NCI-H446 (cell line): Measurements from ENCODE around the gene FITM1.

Experiments
- DNase-seq, 2 experiments: peaks; one replicate each; lab custom pipeline; 2025; lab: John Stamatoyannopoulos, UW

Gene FITM1

GRCh38 chr14:24139272-24139934 is 8.9 kb downstream of the FITM1 start:
- DNase-seq: no peak

DNA sequence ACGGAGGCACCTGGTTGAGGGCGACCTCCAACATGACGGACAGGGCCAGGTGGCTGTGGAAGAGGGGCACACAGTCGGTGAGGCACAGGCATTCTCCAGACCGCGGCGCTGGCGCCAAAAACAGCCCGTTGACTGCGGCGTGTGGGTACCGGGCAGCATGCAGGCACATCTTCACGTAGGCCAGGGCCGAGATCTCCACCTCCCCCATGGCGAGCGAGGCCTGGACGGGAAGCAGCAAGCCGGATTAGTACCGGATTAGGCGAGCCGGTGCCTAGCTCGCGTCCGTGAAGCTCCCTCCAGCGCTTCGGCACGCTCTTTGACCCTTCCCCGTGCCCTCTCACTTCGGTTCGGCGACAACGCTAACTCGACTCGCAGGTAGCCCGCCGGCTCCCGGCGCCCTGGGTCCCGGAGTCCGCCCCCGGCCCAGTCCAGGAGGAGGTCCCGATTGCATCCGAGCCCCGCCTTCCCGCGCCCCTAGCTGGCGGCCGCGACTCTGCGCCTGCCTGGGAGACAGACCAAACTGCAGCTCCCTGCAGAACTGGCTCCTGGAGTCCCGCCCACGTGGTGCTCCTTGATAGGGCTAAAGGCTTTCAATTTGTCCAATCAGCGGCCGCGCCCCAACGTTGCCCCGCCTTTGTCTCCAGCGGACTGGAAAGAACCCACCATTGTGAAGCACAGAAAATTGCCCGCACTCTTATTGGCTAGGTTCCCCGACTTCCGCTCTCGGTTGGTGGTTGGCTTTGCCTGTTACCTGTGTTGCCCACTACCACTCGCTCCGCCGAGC is 10.8 kb downstream of the FITM1 start, which contains the start of gene EMC9:
EMC9 (minus strand) TSS at position 495 of the 784 bp plus-strand sequence; CDS start at position 208, 287 bp downstream.
- DNase-seq: peak; percentile 99 to 100

- no peak for DNase-seq
Observed at GRCh38 chr14:24143511-24143910, 13.1 kb downstream of the FITM1 start.

GRCh38 chr14:24144451-24144850 is 14.0 kb downstream of the FITM1 start:
- DNase-seq: no peak

DNA sequence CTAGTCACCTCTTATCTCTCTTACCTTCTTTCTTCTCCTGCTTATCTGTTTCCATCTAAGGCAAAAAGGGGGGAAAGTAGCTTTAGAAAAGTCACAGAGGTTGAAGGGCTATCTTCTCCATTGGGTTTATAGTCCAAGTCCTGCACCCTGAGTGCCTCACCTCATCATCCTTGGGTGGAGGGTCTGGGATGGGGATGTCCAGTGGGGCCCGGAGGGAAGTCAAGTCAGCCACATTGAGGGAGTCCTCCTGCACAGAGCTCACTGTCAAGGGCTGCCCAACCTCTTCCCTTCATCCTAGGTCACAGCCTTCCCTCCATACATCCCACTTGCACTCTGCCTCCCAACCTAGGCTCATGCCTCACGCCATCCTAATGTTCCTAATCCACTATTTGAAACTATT is 14.8 kb downstream of the FITM1 start:
- DNase-seq: no peak

DNA sequence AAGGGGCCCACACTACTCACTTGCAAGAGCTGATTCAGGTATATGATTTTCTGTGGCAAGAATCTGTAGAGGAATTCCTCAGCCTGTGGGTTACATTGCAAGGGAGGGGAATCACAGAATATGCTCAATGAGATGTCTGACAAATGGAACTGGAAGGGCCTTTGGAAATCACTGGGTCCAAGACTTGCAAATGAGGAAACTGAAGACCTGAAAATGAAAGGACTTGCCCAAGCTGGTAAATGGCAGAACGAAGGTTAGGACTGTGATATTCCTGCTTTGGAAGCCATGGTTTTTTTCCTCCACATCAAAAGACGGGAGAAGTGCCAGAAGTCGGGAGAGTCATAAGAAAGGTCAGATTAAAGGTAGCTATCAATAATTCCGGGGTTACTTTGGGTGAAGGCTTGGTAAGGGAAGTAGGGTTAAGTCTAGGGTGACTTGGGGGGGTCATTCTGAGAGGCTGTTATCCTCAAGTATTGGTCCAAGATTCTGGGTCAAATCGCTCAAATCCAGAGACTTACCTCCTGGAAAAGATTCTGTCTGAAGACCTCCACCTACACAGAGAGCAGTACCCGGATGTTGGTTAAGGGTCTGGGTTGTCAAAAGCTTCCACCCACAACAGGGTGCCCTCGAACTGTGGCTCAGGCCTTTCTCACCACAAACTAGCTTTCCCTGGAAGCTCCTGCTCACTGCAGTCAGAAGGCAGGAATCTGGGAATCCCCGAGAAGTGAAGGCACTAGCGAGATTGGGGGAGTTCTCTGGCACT is 15.4 kb downstream of the FITM1 start:
- no peak for DNase-seq

DNA sequence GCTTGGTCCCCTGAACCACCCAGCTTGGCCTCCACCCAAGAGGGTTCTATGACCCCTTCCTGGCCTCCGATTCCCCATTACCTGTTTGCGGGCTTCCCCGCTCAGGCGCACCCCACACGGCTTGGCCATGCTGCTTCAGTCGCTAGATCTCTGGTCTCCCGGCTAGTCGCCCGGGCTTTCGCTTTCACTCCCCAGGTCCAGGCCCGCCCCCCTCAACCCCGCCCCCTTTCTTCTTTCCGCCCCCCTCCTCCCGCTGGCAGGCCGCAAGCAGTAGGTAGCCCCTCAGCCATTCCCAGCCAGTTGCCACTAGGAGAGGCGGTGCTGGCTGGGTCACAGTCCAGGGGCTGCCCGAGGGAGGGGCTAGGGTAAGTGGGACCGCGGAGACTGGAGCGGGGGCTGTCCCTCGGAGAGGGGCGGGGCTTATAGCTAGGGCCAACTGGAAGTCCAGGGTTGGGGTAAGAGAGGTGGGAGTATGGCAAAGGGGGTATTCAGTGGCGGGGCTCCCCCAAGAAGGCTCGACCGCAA is 16.1 kb downstream of the FITM1 start, which contains the start of gene PSME2:
PSME2 (minus strand) TSS at position 158 of the 525 bp plus-strand sequence; CDS start at position 129, 29 bp downstream.
- DNase-seq: peak; percentile 96 to 98

DNA sequence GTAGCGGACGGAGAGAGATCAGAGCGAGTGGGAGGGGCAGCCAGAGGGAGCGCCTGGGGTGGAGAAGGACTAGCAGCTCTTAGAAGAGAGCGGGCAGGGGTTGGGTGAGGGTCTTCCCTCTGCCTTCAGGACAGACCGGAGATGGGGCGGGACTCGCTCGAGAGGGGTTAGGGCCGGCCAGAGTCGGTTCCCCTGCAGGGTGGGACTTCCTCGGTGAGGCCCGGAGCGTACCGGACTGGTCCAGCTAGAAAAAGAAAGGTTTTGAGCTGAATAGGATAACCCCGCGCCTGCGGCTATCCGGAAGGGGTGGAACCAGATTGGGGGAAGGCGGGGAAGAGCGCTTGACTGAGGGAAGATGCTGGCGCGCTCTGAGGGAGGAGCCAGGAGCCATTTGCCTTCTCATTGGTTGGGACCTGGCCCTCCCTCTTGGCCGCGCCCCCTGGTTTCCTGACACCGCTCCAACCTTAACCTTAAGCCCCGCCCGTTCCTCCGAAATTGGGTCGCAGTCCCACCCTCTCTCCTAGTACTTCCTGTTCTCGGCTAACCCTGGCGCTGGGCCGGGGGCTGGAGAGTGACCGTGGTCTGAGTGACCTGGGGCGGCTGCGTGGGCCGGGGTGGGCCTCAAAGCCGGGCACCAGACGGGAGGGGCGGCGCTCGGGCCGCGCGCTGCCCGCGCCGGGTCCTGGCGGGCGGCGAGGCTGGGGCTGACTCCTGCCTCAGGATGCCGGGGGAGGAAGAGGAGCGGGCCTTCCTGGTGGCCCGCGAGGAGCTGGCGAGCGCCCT is 16.7 kb downstream of the FITM1 start, which contains the start of gene RNF31:
RNF31 (plus strand) TSS at position 521 of the 783 bp plus-strand sequence; CDS start at position 722, 201 bp downstream.
- peak; percentile 97 to 99 for DNase-seq

- DNase-seq: no peak
Observed at GRCh38 chr14:24147761-24148428, 17.4 kb downstream of the FITM1 start.

DNA sequence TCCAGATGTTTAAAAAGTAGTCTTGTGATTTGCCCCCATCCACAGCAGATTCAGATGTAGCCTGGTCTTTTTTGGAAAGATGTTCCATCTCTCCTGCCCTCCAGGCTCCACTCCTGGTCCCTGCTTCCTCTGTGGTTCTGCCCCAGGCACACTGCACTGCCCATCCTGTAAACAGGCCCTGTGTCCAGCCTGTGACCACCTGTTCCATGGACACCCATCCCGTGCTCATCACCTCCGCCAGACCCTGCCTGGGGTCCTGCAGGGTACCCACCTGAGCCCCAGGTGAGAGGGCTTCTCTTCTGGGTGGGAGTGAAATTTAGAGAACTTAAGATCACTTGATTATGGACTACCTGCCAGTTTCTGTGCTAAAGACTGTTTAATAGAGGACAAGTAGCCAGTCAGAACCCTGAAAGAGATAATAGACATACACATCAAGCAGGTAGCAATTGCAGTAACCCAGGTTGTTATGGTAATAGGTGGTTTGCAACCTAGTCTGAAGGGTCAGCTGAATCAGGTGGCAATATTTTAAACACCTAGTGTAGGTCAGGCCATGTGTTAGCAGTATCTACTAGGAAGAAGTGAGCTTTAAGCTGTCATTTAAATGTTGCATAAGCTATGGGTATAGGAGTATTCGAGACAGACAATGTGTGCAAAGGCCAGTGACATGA is 19.0 kb downstream of the FITM1 start:
- no peak for DNase-seq

DNA sequence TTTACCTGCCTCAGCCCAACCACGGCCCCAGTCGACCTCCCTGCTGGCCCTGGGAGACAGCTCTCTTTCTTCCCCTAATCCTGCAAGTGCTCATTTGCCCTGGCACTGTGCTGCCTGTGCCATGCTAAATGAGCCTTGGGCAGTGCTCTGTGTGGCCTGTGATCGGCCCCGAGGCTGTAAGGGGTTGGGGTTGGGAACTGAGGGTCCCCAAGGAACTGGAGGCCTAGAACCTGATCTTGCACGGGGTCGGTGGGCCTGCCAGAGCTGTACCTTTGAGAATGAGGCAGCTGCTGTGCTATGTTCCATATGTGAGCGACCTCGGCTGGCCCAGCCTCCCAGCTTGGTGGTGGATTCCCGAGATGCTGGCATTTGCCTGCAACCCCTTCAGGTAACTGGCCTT is 19.6 kb downstream of the FITM1 start:
- no peak for DNase-seq

GRCh38 chr14:24150567-24150966 is 20.1 kb downstream of the FITM1 start:
- no peak for DNase-seq

GRCh38 chr14:24150993-24151392 is 20.5 kb downstream of the FITM1 start:
- DNase-seq: no peak

- no peak for DNase-seq
Observed at GRCh38 chr14:24151404-24152080, 21.1 kb downstream of the FITM1 start.

- DNase-seq: no peak
Observed at GRCh38 chr14:24155100-24155499, 24.6 kb downstream of the FITM1 start.

DNA sequence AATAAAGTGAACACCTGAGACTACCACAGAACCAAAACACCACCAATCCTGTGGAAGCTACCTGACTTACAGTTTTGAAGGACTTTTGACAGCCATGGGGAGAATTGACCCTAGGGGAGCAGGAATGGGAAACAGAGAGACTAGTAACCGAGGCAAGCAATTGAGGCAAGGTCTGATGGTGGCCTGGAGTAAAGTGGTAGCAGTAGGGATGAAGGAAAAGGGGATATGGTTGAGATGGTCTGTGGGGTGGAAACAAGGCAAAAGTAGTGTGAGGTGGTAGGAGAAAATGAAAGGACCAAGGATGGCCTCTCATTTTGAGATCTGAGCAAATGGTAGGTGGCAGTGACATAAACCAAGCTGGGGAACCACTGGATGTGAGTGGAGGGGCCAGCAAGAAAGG is 26.4 kb downstream of the FITM1 start:
- no peak for DNase-seq

DNA sequence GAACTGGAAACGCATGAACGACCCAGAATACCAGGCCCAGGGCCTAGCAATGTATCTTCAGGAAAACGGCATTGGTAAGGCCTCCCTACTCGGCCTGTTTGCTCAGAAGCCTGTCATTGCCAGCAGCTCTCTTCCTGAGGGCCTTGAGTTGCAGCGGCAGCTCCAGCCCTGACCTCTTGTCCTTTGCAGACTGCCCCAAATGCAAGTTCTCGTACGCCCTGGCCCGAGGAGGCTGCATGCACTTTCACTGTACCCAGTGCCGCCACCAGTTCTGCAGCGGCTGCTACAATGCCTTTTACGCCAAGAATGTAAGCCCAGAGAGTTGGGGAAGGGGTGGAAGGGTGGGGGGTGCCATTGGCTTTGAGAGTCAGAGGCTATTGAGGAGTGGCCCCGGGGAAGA is 26.9 kb downstream of the FITM1 start:
- DNase-seq: no peak

DNA sequence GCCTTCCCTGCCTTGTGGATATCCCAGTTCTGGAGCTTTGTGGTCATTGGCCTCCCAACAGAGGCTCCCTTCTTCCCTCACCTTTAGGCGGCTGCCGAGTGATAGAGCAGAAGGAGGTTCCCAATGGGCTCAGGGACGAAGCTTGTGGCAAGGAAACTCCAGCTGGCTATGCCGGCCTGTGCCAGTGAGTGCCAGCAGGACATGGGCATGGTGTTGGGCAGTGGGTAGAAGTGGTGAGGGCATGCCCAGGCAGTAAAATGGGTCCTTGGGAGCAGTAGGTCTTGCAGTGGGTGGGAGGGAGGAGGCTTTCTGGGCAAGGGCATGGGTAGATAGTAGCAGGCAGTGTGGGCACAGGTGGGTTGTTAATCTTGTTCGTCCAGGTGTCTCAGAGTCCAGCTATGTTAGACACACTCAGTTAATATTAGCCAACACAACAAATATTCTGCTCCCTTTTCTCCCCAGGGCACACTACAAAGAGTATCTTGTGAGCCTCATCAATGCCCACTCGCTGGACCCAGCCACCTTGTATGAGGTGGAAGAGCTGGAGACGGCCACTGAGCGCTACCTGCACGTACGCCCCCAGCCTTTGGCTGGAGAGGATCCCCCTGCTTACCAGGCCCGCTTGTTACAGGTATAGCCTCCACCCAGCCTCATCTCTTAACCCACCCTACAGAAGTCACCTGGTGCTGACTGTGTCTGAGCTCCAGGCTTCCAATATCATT is 29.5 kb downstream of the FITM1 start:
- DNase-seq: no peak

DNA sequence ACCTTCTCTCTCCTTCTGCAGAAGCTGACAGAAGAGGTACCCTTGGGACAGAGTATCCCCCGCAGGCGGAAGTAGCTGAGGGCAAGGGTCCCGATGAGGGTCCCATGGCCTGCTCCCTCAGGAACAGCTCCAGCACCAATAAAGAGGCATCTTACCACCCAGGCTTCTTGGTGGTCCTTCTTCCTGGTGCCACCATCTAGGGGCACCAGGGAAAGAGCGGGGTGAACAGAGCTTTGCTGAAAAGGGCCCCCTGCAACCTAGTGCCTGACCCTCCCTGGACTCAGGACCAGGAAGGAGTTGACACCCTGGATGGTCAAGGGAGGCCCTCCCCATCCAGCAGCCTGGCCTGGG is 30.0 kb downstream of the FITM1 start:
- no peak for DNase-seq
